Mesangial cell (primary cell): ENCODE data around the gene PRSS16. TPM values are rescaled to one million over a fixed set of nuclear protein-coding genes. Genes with fewer than 3 reads are reported as not detected.

Experiments
- total RNA-seq: library from RNA; depleted of rRNA; stranded (reverse); fragments of >200 nt; gene quantifications from 2 replicates; pipeline ENCODE4 v1.2.3, GENCODE V29; 2015

PRSS16 gene, protein sequence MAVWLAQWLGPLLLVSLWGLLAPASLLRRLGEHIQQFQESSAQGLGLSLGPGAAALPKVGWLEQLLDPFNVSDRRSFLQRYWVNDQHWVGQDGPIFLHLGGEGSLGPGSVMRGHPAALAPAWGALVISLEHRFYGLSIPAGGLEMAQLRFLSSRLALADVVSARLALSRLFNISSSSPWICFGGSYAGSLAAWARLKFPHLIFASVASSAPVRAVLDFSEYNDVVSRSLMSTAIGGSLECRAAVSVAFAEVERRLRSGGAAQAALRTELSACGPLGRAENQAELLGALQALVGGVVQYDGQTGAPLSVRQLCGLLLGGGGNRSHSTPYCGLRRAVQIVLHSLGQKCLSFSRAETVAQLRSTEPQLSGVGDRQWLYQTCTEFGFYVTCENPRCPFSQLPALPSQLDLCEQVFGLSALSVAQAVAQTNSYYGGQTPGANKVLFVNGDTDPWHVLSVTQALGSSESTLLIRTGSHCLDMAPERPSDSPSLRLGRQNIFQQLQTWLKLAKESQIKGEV
- total RNA-seq = 2.0 and 4.1 TPM in 2 replicates

DNA sequence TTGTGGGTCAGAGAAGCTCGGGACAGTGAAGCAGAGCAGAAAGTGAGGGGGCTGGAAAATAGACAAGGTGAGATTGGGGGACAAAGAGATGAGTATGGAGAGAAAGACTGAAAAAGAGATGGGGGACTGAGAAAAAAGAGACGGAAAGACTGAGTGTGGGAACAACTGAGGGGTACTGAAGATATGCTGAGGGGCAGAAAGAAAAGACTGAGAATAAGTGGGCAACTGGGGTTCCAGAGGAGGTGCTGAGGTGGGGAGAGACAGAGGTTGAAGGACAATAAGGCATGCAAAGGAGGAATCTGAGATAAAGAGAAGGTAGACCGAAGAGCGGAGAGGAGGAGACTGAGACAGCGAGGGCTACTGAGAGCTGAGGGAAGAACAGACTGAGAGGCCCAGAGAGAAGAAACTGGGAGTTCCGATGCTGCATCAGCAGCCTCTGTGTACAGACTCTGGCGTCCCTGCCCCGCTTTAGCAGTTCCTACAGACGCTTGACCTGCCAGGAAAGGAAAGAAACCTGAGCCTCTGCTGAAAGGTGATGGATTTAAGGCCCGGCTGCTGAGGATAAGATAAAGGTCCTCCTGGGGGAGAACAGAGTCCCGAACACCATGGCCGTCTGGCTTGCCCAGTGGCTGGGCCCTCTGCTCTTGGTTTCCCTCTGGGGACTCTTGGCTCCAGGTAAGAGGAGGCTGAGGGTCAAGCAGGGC is at the start of gene PRSS16:
PRSS16 (plus strand) TSS at position 569 of the 704 bp plus-strand sequence; CDS start at position 606, 37 bp downstream.

Other genes with a start within 250 kb of the PRSS16 start
- not detected in 2 replicates for gene POM121L2, start 64.6 kb downstream of the PRSS16 start, total RNA-seq
- 0.81 and 1.9 TPM in 2 replicates for gene ZNF391, start 141.1 kb downstream of the PRSS16 start, total RNA-seq
- gene ZNF184, start 225.4 kb downstream of the PRSS16 start, total RNA-seq = 3.3 and 3.4 TPM in 2 replicates